Hepatocyte (in vitro differentiated cells): ENCODE results near the gene PDK4. TPM values are rescaled to one million over a fixed set of nuclear protein-coding genes. Genes with fewer than 3 reads are reported as not detected.
"Not testable (repeated sequence)": the region's sequence is repeated elsewhere in the genome, so short reads cannot be mapped to it uniquely, and the experiment has no call there.

Experiments
- DNase-seq: peaks from one replicate; pipeline ENCODE4 v3.0.0-alpha.2; 2016; ENCODE audit warnings: low spot score
- H2AFZ ChIP-seq: fragments of 200-600 bp; sonication (generic); 2 replicates; pipeline ENCODE4 v1.6.0; 2016; ENCODE audit warnings: antibody characterized with exemption, mild to moderate bottlenecking
- H3K27ac ChIP-seq: fragments of 200-600 bp; sonication (generic); 2 replicates; pipeline ENCODE4 v1.5.1; 2016; ENCODE audit warnings: mild to moderate bottlenecking
- H3K27me3 ChIP-seq: fragments of 200-600 bp; sonication (generic); 2 replicates; pipeline ENCODE4 v1.6.1; 2016
- H3K36me3 ChIP-seq: fragments of 200-600 bp; sonication (generic); replicated peaks from 2 replicates; pipeline ENCODE4 v1.5.1; 2016; ENCODE audit warnings: low read depth; ENCODE audit not compliant: insufficient read depth
- H3K4me1 ChIP-seq: fragments of 200-600 bp; sonication (generic); 2 replicates; pipeline ENCODE4 v1.5.1; 2016; ENCODE audit warnings: mild to moderate bottlenecking, moderate library complexity; ENCODE audit not compliant: insufficient read depth
- H3K4me2 ChIP-seq: fragments of 200-600 bp; sonication (generic); 2 replicates; pipeline ENCODE4 v1.6.0; 2016
- H3K4me3 ChIP-seq: fragments of 200-600 bp; sonication (generic); 2 replicates; pipeline ENCODE4 v1.5.1; 2016; ENCODE audit warnings: mild to moderate bottlenecking
- H3K79me2 ChIP-seq: fragments of 200-600 bp; sonication (generic); 2 replicates; pipeline ENCODE4 v1.6.0; 2017; ENCODE audit warnings: mild to moderate bottlenecking
- H3K9me2 ChIP-seq: fragments of 200-600 bp; sonication (generic); replicated peaks from 2 replicates; pipeline ENCODE4 v1.6.0; 2017; ENCODE audit warnings: mild to moderate bottlenecking; ENCODE audit not compliant: insufficient read depth
- H3K9me3 ChIP-seq: fragments of 200-600 bp; sonication (generic); 2 replicates; pipeline ENCODE4 v1.5.1; 2016; ENCODE audit warnings: low read depth, mild to moderate bottlenecking
- H4K20me1 ChIP-seq: fragments of 200-600 bp; sonication (generic); 2 replicates; pipeline ENCODE4 v1.6.0; 2016; ENCODE audit warnings: mild to moderate bottlenecking; ENCODE audit not compliant: insufficient read depth, poor library complexity, severe bottlenecking
- CTCF ChIP-seq: fragments of 200-600 bp; sonication (generic); IDR thresholded peaks from 2 replicates; pipeline ENCODE4 v1.5.1; 2016; ENCODE audit warnings: antibody characterized with exemption, mild to moderate bottlenecking; ENCODE audit not compliant: poor library complexity
- EZH2 ChIP-seq: fragments of 200-600 bp; sonication (generic); IDR thresholded peaks from 2 replicates; pipeline ENCODE4 v1.6.1; 2016; ENCODE audit warnings: antibody characterized with exemption, mild to moderate bottlenecking, borderline replicate concordance
- EZH2phosphoT487 ChIP-seq: fragments of 200-600 bp; sonication (generic); IDR thresholded peaks from one replicate; pipeline ENCODE4 v1.6.1; 2018; ENCODE audit warnings: antibody characterized with exemption, mild to moderate bottlenecking, low read depth, moderate library complexity; ENCODE audit not compliant: unreplicated experiment, severe bottlenecking
- WGBS: methylation state at CpG from one replicate; pipeline ENCODE4 v1.1.6; 2016; ENCODE audit warnings: low lambda C conversion rate; ENCODE audit errors: missing lambda C conversion rate; 5-methylcytosine and 5-hydroxymethylcytosine counted together
- polyA plus RNA-seq: library from polyadenylated mRNA; unstranded; fragments of >200 nt; fragmentation: Nextera tagmentation; extraction: Ambion mirVana; gene quantifications from 2 replicates; pipeline ENCODE4 v1.2.1, GENCODE V29; 2016
- total RNA-seq: library from RNA; depleted of rRNA; stranded (reverse); fragments of >200 nt; gene quantifications from 2 replicates; pipeline ENCODE4 v1.2.3, GENCODE V29; 2014

Gene PDK4
- total and polyA plus RNA-seq, 2 experiments from 2014 or later, result 26.0 to 34.6 TPM

DNA sequence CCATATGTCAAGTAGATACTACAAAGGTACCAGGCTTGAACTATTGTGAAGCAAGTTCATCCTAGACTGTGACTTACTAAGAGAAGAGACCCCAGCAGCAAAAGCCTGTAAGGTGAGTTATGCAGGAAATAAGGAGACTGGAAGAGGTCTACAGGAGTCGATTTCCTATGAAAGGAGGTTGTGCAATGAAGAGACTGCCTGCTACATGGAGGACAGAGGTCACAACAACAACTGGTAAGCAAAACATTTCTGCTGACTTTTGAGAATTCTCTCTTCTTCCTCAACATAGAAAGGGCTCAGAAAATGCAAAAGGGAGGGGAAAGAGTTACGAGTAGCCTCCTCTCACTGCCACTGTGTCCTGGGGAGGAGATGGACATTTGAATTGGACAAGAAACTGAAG, 42.4 kb downstream of the PDK4 start:
- no peaks in the 10 kb centered on the region for H3K9me3 ChIP-seq
- peaks cover 24% of the 10 kb centered on the region for H3K4me1 ChIP-seq
- no peaks in the 10 kb centered on the region for H3K9me2 ChIP-seq
- no peak for TF ChIP-seq CTCF
- TF ChIP-seq EZH2phosphoT487, result no peak
- no peak for TF ChIP-seq EZH2
- H3K27ac ChIP-seq, result peak overlapping the region; percentile 42
- no peaks in the 10 kb centered on the region for H4K20me1 ChIP-seq
- 61% methylated on average over 2 of the region's 2 CpGs for WGBS
- H3K79me2 ChIP-seq, result no peaks in the 10 kb centered on the region
- no peaks in the 10 kb centered on the region for H3K27me3 ChIP-seq
- DNase-seq, result no peak
- no peak overlapping the region for H3K4me3 ChIP-seq
- no peaks in the 10 kb centered on the region for H3K36me3 ChIP-seq
- no peak overlapping the region for H2AFZ ChIP-seq
- no peak overlapping the region for H3K4me2 ChIP-seq

GRCh38 chr7:95552010-95552926, 44.0 kb downstream of the PDK4 start:
- DNase-seq, H2AFZ ChIP-seq, H3K4me2 ChIP-seq, H3K79me2 ChIP-seq, H3K27me3 ChIP-seq, H3K9me2 ChIP-seq, H4K20me1 ChIP-seq, H3K36me3 ChIP-seq, H3K27ac ChIP-seq, H3K4me3 ChIP-seq, H3K9me3 ChIP-seq: not testable (repeated sequence)
- H3K4me1 ChIP-seq, result peaks cover 18% of the 10 kb centered on the region
- WGBS, result 90% methylated on average over 31 of the region's 45 CpGs

GRCh38 chr7:95550546-95550945, 45.8 kb downstream of the PDK4 start:
- H3K27ac ChIP-seq, result peak overlapping the region; percentile 95
- H3K79me2 ChIP-seq, result no peaks in the 10 kb centered on the region
- no peaks in the 10 kb centered on the region for H3K9me2 ChIP-seq
- peak overlapping the region; percentile 35 for H3K4me2 ChIP-seq
- H2AFZ ChIP-seq, result peak overlapping the region; percentile 14
- no peaks in the 10 kb centered on the region for H3K36me3 ChIP-seq
- DNase-seq, result no peak
- H3K9me3 ChIP-seq, result no peaks in the 10 kb centered on the region
- H3K4me1 ChIP-seq, result peaks cover 34% of the 10 kb centered on the region
- H3K27me3 ChIP-seq, result no peaks in the 10 kb centered on the region
- 74% methylated on average over 4 of the region's 4 CpGs for WGBS
- H3K4me3 ChIP-seq, result no peak overlapping the region
- H4K20me1 ChIP-seq, result no peaks in the 10 kb centered on the region
- no peak for TF ChIP-seq CTCF
- TF ChIP-seq EZH2, result no peak
- no peak for TF ChIP-seq EZH2phosphoT487

GRCh38 chr7:95549818-95550529, 46.3 kb downstream of the PDK4 start:
- Histone ChIP-seq H2AFZ (peak overlapping the region; percentile 14), H3K4me3 (no peak overlapping the region), H3K9me3 (no peaks in the 10 kb centered on the region), H3K27me3 (no peaks in the 10 kb centered on the region), H3K36me3 (no peaks in the 10 kb centered on the region), H3K4me1 (peaks cover 37% of the 10 kb centered on the region), H3K27ac (peak overlapping the region; percentile 95), H4K20me1 (no peaks in the 10 kb centered on the region), H3K4me2 (peak overlapping the region; percentile 35), H3K79me2 (no peaks in the 10 kb centered on the region), H3K9me2 (no peaks in the 10 kb centered on the region)
- TF ChIP-seq EZH2, result no peak
- TF ChIP-seq EZH2phosphoT487, result no peak
- no peak for TF ChIP-seq CTCF
- WGBS, result 34% methylated on average over 6 of the region's 6 CpGs
- peak; percentile 87 for DNase-seq
